Thoracic aorta (tissue), 2 donors: Measurements from ENCODE around the gene CYTIP. TPM values are rescaled to one million over a fixed set of nuclear protein-coding genes. Genes with fewer than 3 reads are reported as not detected.
A peak's percentile ranks its signal among the peaks of the same experiment; 100 is the strongest.

Experiments
- ATAC-seq: fragments of 150-250 bp; one replicate; pipeline ENCODE4 v1.8.0; 2017; ENCODE audit warnings: low read depth; ENCODE audit not compliant: insufficient number of reproducible peaks, low FRiP score
- DNase-seq: peaks from one replicate; pipeline ENCODE4 v3.0.0-alpha.2; 2020; ENCODE audit warnings: low spot score
- H3K27ac ChIP-seq, 2 donors: fragments of 200-600 bp; sonication (generic); 1 replicate in 1 of 2; 2 replicates in 1 of 2; pipeline ENCODE4 v1.5.1; 2016; ENCODE audit warnings: mild to moderate bottlenecking in 2 of 2, moderate library complexity in 2 of 2
- H3K27me3 ChIP-seq: fragments of 200-600 bp; sonication (generic); replicated peaks from 2 replicates; pipeline ENCODE4 v1.6.0; 2016; ENCODE audit warnings: mild to moderate bottlenecking; ENCODE audit not compliant: insufficient read depth
- H3K36me3 ChIP-seq: fragments of 200-600 bp; sonication (generic); one replicate; pipeline ENCODE4 v1.5.1; 2016
- H3K4me1 ChIP-seq, 2 donors: fragments of 200-600 bp; sonication (generic); 1 replicate in 1 of 2; 2 replicates in 1 of 2; pipeline versions ENCODE4 v1.5.1 to v1.6.0; 2016; ENCODE audit warnings: low read depth in 2 of 2, mild to moderate bottlenecking in 1 of 2; ENCODE audit not compliant: control insufficient read depth in 1 of 2
- H3K4me3 ChIP-seq: fragments of 200-600 bp; sonication (generic); 2 replicates; pipeline ENCODE4 v1.5.1; 2016; ENCODE audit warnings: mild to moderate bottlenecking
- H3K9me3 ChIP-seq: fragments of 200-600 bp; sonication (generic); 2 replicates; pipeline ENCODE4 v1.5.1; 2016
- total RNA-seq, 2 donors: library from RNA; depleted of rRNA; stranded (reverse); fragments of >200 nt; gene quantifications; one replicate each; pipeline versions ENCODE4 v1.1.0 to v1.2.3, GENCODE V29; 2016
- TF ChIP-seq, protein P1 (sequence below): fragments of 200-600 bp; sonication (generic); IDR thresholded peaks from one replicate; pipeline ENCODE4 v1.5.1; 2019; ENCODE audit warnings: antibody characterized with exemption

CYTIP gene
- total RNA-seq, 2 donors from 2014 or later = 4.5 to 21.2 TPM

DNA sequence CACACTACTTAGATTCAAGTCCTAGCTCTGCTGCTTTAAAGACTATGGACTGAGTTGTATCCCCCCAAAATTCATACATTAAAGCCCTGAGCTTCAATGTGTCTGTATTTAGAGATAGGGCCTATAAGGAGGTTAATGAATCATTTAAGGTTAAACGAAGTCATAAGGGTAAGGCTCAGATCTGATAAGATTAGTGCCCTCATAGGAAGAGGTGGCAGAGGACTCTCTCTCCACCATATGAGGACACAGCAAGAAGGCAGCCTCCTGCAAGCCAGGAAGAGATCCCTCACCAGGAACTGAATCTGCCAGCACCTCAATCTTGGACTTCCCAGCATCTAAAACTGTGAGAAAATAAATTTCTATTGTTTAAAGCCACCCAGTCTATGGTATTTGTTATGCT, 3.1 kb upstream of the CYTIP start:
- Histone ChIP-seq H3K36me3 (no peaks in the 10 kb centered on the region), H3K27me3 (no peaks in the 10 kb centered on the region), H3K4me3 (no peak overlapping the region), H3K9me3 (no peaks in the 10 kb centered on the region), H3K4me1 (no peaks in the 10 kb centered on the region), H3K27ac (no peak overlapping the region)
- DNase-seq (no peak), ATAC-seq (no peak)
- TF ChIP-seq, protein P1, sequence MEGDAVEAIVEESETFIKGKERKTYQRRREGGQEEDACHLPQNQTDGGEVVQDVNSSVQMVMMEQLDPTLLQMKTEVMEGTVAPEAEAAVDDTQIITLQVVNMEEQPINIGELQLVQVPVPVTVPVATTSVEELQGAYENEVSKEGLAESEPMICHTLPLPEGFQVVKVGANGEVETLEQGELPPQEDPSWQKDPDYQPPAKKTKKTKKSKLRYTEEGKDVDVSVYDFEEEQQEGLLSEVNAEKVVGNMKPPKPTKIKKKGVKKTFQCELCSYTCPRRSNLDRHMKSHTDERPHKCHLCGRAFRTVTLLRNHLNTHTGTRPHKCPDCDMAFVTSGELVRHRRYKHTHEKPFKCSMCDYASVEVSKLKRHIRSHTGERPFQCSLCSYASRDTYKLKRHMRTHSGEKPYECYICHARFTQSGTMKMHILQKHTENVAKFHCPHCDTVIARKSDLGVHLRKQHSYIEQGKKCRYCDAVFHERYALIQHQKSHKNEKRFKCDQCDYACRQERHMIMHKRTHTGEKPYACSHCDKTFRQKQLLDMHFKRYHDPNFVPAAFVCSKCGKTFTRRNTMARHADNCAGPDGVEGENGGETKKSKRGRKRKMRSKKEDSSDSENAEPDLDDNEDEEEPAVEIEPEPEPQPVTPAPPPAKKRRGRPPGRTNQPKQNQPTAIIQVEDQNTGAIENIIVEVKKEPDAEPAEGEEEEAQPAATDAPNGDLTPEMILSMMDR = no peak

DNA sequence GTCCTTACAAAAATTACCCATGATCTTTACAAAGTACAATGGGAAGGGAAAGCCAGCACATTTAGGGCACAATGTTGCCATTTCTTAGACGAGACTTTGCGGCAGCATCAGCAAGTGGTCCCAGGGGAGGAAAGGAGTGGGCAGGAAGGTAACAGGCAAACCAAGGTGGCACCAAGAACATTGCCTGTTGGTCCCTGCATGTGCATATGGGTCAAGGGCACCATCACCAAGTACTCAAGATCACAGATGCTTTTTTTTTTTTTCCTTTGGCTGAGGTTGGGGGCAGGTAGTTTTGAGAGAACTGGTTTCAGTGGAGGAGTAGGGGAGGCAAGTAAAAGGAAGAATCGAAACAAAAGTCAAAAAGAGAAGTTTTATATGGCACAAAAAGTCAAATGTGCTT, 752 bp upstream of the CYTIP start:
- Histone ChIP-seq H3K36me3 (no peaks in the 10 kb centered on the region), H3K27me3 (no peaks in the 10 kb centered on the region), H3K9me3 (no peaks in the 10 kb centered on the region), H3K4me3 (peak overlapping the region; percentile 66), H3K4me1 (no peaks in the 10 kb centered on the region), H3K27ac (peak overlapping the region in 1 of 2 donors; percentile 36)
- TF ChIP-seq, protein P1 = no peak
- DNase-seq = no peak
- ATAC-seq = no peak

DNA sequence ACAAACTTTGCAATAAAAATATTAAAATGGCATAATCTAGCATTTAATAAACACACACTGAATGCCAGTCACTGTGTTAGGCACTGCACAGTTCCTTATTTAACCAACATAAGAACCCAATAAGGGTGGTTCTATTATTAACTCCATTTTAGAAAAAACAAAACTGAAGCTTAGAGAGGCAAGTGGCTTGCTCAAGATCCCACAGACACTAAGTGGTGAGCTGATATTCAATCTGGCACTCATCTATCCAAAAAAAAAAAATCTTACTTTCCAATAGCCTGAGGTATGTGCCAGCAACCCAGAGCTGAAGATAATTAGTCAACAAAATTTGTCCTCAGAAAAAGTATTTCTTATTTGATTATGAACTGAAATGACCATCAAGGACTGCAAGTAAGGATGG, 799 bp downstream of the CYTIP start:
- no peak for ATAC-seq
- Histone ChIP-seq H3K27me3 (no peaks in the 10 kb centered on the region), H3K4me3 (peak overlapping the region; percentile 66), H3K4me1 (no peaks in the 10 kb centered on the region), H3K9me3 (no peaks in the 10 kb centered on the region), H3K36me3 (no peaks in the 10 kb centered on the region), H3K27ac (peak overlapping the region in 1 of 2 donors; percentile 56)
- TF ChIP-seq, protein P1 = no peak
- no peak for DNase-seq

DNA sequence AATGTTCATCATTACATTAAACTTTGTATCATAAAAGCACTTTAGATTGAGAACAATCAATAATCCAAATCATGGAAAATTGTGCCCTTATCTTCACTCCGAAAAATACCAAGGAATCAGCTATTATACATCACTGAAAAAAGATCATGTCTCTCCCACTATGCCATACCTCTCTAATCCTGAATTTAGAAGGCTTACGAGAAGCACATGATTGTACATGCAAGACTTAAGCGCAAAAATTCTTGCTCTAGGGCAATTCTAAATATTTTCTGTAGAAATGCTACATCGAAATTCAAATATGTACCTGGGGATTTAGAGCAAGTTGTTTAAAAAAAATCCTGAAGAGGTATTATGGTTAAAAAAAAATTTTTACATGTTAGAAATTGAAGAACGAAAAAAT, 1.3 kb downstream of the CYTIP start:
- Histone ChIP-seq H3K4me1 (no peaks in the 10 kb centered on the region), H3K36me3 (no peaks in the 10 kb centered on the region), H3K27ac (peak overlapping the region in 1 of 2 donors; percentile 43), H3K9me3 (no peaks in the 10 kb centered on the region), H3K27me3 (no peaks in the 10 kb centered on the region), H3K4me3 (peak overlapping the region; percentile 66)
- no peak for ATAC-seq
- no peak for DNase-seq
- TF ChIP-seq, protein P1 = no peak

DNA sequence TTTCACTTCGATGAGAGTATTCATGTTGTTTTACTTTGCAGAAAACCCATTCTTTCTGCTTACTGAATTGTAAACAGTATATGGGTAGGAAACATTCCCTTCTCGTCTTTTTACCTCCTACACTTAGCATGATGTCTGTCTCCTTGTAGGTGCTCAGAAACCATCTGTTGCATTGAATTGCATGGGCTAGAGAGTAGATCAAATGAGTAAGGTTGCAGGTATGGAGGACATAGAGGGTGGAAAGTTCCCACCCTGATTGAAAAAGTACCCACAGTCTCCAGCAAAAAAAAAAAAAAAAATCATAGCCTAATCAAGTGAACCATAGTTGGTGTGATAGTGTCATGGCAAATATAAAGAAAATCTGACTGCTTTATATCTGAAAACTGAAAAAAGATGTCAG, 1.7 kb downstream of the CYTIP start:
- peak overlapping the region in 1 of 2 donors; percentile 43 for H3K27ac ChIP-seq
- no peak for ATAC-seq
- no peaks in the 10 kb centered on the region for H3K27me3 ChIP-seq
- H3K4me3 ChIP-seq = peak overlapping the region; percentile 66
- DNase-seq = no peak
- H3K4me1 ChIP-seq = no peaks in the 10 kb centered on the region
- no peaks in the 10 kb centered on the region for H3K36me3 ChIP-seq
- H3K9me3 ChIP-seq = no peaks in the 10 kb centered on the region
- TF ChIP-seq, protein P1 = no peak
